GM23338 (cell line): ENCODE data around the gene C2. TPM values are rescaled to one million over a fixed set of nuclear protein-coding genes. Genes with fewer than 3 reads are reported as not detected.
"Not testable (repeated sequence)": the region's sequence is repeated elsewhere in the genome, so short reads cannot be mapped to it uniquely, and the experiment has no call there.

ENCODE experiments used
- ATAC-seq: fragments of 200-7000 bp; cut with Tn5 transposase; 3 replicates; pipeline ENCODE4 v1.9.1; 2020
- DNase-seq: peaks from one replicate; pipeline ENCODE4 v3.0.0-alpha.2; 2015; ENCODE audit warnings: low spot score
- H2AFZ ChIP-seq: fragments of 200-600 bp; sonication (generic); 2 replicates; pipeline ENCODE4 v1.8.0; 2016; ENCODE audit warnings: antibody characterized with exemption, mild to moderate bottlenecking, moderate library complexity
- H3F3A ChIP-seq: fragments of 200-600 bp; sonication (generic); replicated peaks from 2 replicates; pipeline ENCODE4 v1.8.0; 2017; ENCODE audit warnings: antibody characterized with exemption, mixed run types, low read depth
- H3K27ac ChIP-seq: fragments of 200-600 bp; sonication (generic); 2 replicates; pipeline ENCODE4 v1.6.1; 2016; ENCODE audit warnings: low read depth
- H3K27me3 ChIP-seq: fragments of 200-600 bp; sonication (generic); 2 replicates; pipeline ENCODE4 v1.8.0; 2016; ENCODE audit warnings: mild to moderate bottlenecking, mixed run types, moderate library complexity; ENCODE audit not compliant: insufficient read depth
- H3K36me3 ChIP-seq: fragments of 200-600 bp; sonication (generic); 2 replicates; pipeline ENCODE4 v1.8.0; 2016; ENCODE audit warnings: mild to moderate bottlenecking; ENCODE audit not compliant: insufficient read depth
- H3K4me1 ChIP-seq: fragments of 200-600 bp; sonication (generic); 2 replicates; pipeline ENCODE4 v1.8.0; 2016; ENCODE audit warnings: mild to moderate bottlenecking, moderate library complexity; ENCODE audit not compliant: insufficient read depth
- H3K4me2 ChIP-seq: fragments of 200-600 bp; sonication (generic); 2 replicates; pipeline ENCODE4 v1.7.1; 2017; ENCODE audit warnings: mixed run types
- H3K4me3 ChIP-seq: fragments of 200-600 bp; sonication (generic); 2 replicates; pipeline ENCODE4 v1.6.1; 2016; ENCODE audit warnings: mixed run types
- H3K79me2 ChIP-seq: fragments of 200-600 bp; sonication (generic); replicated peaks from 2 replicates; pipeline ENCODE4 v1.8.0; 2017; ENCODE audit warnings: mild to moderate bottlenecking; ENCODE audit not compliant: insufficient read depth
- H3K9me2 ChIP-seq: fragments of 200-600 bp; sonication (generic); 2 replicates; pipeline ENCODE4 v1.8.0; 2017; ENCODE audit not compliant: insufficient read depth
- H4K20me1 ChIP-seq: fragments of 200-600 bp; sonication (generic); replicated peaks from 2 replicates; pipeline ENCODE4 v1.8.0; 2017; ENCODE audit warnings: mild to moderate bottlenecking; ENCODE audit not compliant: insufficient read depth
- H3K27ac Mint-ChIP-seq: 2 replicates; pipeline ENCODE4 v1.8.0; 2020; ENCODE audit warnings: inconsistent platforms, mild to moderate bottlenecking, moderate library complexity, mixed read lengths
- H3K27me3 Mint-ChIP-seq: 3 replicates; pipeline ENCODE4 v1.8.0; 2022; ENCODE audit warnings: low read depth, mild to moderate bottlenecking, moderate library complexity, mixed read lengths, inconsistent platforms; ENCODE audit not compliant: insufficient read depth, poor library complexity
- H3K36me3 Mint-ChIP-seq: 3 replicates; pipeline ENCODE4 v1.8.0; 2021; ENCODE audit warnings: low read depth, mild to moderate bottlenecking, inconsistent platforms, moderate library complexity, mixed read lengths
- H3K4me1 Mint-ChIP-seq: 3 replicates; pipeline ENCODE4 v1.8.0; 2020; ENCODE audit warnings: mild to moderate bottlenecking, inconsistent platforms, mixed read lengths
- H3K4me3 Mint-ChIP-seq: 3 replicates; pipeline ENCODE4 v1.8.0; 2021; ENCODE audit warnings: moderate library complexity, mild to moderate bottlenecking, inconsistent platforms, mixed read lengths
- H3K9me3 Mint-ChIP-seq: 3 replicates; pipeline ENCODE4 v1.8.0; 2020; ENCODE audit warnings: moderate library complexity, mild to moderate bottlenecking, inconsistent platforms, mixed read lengths
- CREB1 ChIP-seq: fragments of 250-450 bp; sonication (Bioruptor Pico); IDR thresholded peaks from 2 replicates; pipeline ENCODE4 v1.5.0; 2020; ENCODE audit warnings: low read depth, mild to moderate bottlenecking, moderate library complexity
- ETS1 ChIP-seq: IDR thresholded peaks from 2 replicates; pipeline ENCODE4 v1.6.1; 2016; ENCODE audit warnings: antibody characterized with exemption
- EZH2 ChIP-seq: fragments of 200-600 bp; sonication (generic); IDR thresholded peaks from one replicate; pipeline ENCODE4 v1.8.0; 2017; ENCODE audit warnings: antibody characterized with exemption, mild to moderate bottlenecking, low read depth; ENCODE audit not compliant: unreplicated experiment
- EZH2phosphoT487 ChIP-seq: fragments of 200-600 bp; sonication (generic); IDR thresholded peaks from one replicate; pipeline ENCODE4 v1.8.1; 2018; ENCODE audit warnings: antibody characterized with exemption; ENCODE audit not compliant: unreplicated experiment
- NANOG ChIP-seq: IDR thresholded peaks from 2 replicates; pipeline ENCODE4 v1.6.1; 2016; ENCODE audit warnings: antibody characterized with exemption, borderline replicate concordance
- POLR2AphosphoS5 ChIP-seq: IDR thresholded peaks from 2 replicates; pipeline ENCODE4 v1.6.1; 2016; ENCODE audit warnings: antibody characterized with exemption, low read depth
- STAT1 ChIP-seq: IDR thresholded peaks from one replicate; pipeline ENCODE4 v1.6.1; 2016; ENCODE audit warnings: antibody characterized with exemption; ENCODE audit not compliant: unreplicated experiment
- ZNF114 ChIP-seq: fragments of 250-450 bp; sonication (Bioruptor Pico); IDR thresholded peaks from 2 replicates; pipeline ENCODE4 v1.5.0; 2020; ENCODE audit warnings: mild to moderate bottlenecking, moderate library complexity
- ZNF331 ChIP-seq: fragments of 250-450 bp; sonication (Bioruptor Pico); IDR thresholded peaks from 2 replicates; pipeline ENCODE4 v1.5.0; 2020; ENCODE audit warnings: low read depth, mild to moderate bottlenecking, moderate library complexity
- polyA plus RNA-seq: library from polyadenylated mRNA; unstranded; fragments of >200 nt; fragmentation: Nextera tagmentation; extraction: Ambion mirVana; gene quantifications from 2 replicates; pipeline ENCODE4 v1.2.1, GENCODE V29; 2016
- total RNA-seq: library from RNA; depleted of rRNA; stranded (reverse); fragments of >200 nt; shearing (Covaris generic); gene quantifications from 2 replicates; pipeline ENCODE4 v1.2.3, GENCODE V29; 2014
- TF ChIP-seq, protein P1 (sequence below), 2 experiments: fragments of 200-600 bp in 1 of 2; sonication (generic) in 1 of 2; conservative IDR thresholded peaks; 2 replicates each; pipeline versions ENCODE4 v1.5.1 to v1.6.1; 2016 to 2017; ENCODE audit warnings: antibody characterized with exemption in 2 of 2, low read depth in 2 of 2, mild to moderate bottlenecking in 2 of 2, moderate library complexity in 1 of 2
- TF ChIP-seq, protein P2 (sequence below): fragments of 250-450 bp; sonication (Bioruptor Pico); IDR thresholded peaks from 2 replicates; pipeline ENCODE4 v1.5.0; 2020; ENCODE audit warnings: mild to moderate bottlenecking, moderate library complexity

Gene C2
- total and polyA plus RNA-seq, 2 experiments from 2014 or later: 0.16 to 1.7 TPM

- no peak for TF ChIP-seq EZH2phosphoT487
- TF ChIP-seq STAT1: no peak
- TF ChIP-seq POLR2AphosphoS5: no peak
- no peak for TF ChIP-seq ZNF331 (CRISPR knock-in tag)
- TF ChIP-seq CREB1 (CRISPR knock-in tag): no peak
Measured at GRCh38 chr6:31907158-31907813, 20.2 kb upstream of the C2 start (continued).

DNA sequence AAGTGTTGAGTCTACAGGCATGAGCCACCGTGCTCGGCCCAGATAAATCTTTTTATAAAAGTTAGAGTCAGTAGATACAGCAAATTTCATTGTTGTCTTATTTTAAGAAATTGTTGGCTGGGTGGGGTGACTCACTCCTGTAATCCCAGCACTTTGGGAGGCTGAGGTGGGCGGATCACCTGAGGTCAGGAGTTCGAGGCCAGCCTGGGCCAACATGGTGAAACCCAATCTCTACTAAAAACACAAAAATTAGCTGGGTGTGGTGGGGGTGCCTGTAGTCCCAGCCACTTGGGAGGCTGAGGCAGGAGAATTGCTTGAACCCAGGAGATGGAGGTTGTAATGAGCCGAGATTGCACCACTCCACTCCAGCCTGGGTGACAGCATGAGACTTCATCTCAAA lies 19.3 kb upstream of the C2 start:
- H3K4me3 Mint-ChIP-seq, H3K79me2 ChIP-seq, H4K20me1 ChIP-seq, H3K27ac ChIP-seq, ATAC-seq, H3K4me3 ChIP-seq, H3K4me2 ChIP-seq, H3K36me3 Mint-ChIP-seq, H2AFZ ChIP-seq, H3F3A ChIP-seq, H3K36me3 ChIP-seq, H3K27me3 Mint-ChIP-seq, H3K9me2 ChIP-seq, DNase-seq, H3K4me1 Mint-ChIP-seq, H3K9me3 Mint-ChIP-seq, H3K27me3 ChIP-seq, H3K27ac Mint-ChIP-seq: not testable (repeated sequence)
- peaks cover 12% of the 10 kb centered on the region for H3K4me1 ChIP-seq

DNA sequence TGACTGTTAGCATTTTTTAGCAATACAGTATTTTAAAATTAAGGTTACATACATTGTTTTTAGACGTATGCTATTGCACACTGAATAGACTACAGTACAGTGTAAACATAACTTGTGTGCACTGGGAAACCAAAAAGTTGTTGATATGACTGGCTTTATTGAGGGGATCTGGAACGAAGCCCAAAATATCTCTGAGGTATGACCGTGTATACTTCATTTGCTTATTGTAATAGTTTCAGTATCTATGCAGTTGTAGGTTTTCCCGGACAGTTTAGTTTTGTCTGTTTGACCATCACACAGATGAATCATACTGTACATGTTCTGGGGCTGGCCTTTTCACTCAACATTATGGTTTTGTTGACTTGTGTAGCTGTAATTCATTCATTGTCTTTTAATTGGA lies 18.7 kb upstream of the C2 start:
- no peak overlapping the region for H3K4me3 Mint-ChIP-seq
- H3K27me3 Mint-ChIP-seq: peaks cover 5% of the 10 kb centered on the region
- no peak overlapping the region for H3K27ac Mint-ChIP-seq
- ATAC-seq (no peak), DNase-seq (no peak)
- H3F3A ChIP-seq: no peaks in the 10 kb centered on the region; the same call in 1 of the 2 replicates
- H3K4me2 ChIP-seq: no peak overlapping the region
- H3K36me3 ChIP-seq: no peaks in the 10 kb centered on the region
- peaks cover 12% of the 10 kb centered on the region for H3K4me1 ChIP-seq
- H3K79me2 ChIP-seq: no peaks in the 10 kb centered on the region
- H2AFZ ChIP-seq: no peak overlapping the region
- H3K27ac ChIP-seq: no peak overlapping the region
- peaks cover 9% of the 10 kb centered on the region; the same call in 2 of the 3 replicates for H3K4me1 Mint-ChIP-seq
- no peaks in the 10 kb centered on the region for H3K9me3 Mint-ChIP-seq
- H3K9me2 ChIP-seq: no peaks in the 10 kb centered on the region
- H4K20me1 ChIP-seq: no peaks in the 10 kb centered on the region
- no peaks in the 10 kb centered on the region for H3K27me3 ChIP-seq
- no peaks in the 10 kb centered on the region for H3K36me3 Mint-ChIP-seq
- H3K4me3 ChIP-seq: no peak overlapping the region
- TF ChIP-seq NANOG: no peak
- no peak for TF ChIP-seq ZNF114 (CRISPR knock-in tag)
- no peak for TF ChIP-seq EZH2
- TF ChIP-seq ZNF331 (CRISPR knock-in tag): no peak
- TF ChIP-seq POLR2AphosphoS5: no peak
- no peak for TF ChIP-seq EZH2phosphoT487
- no peak for TF ChIP-seq CREB1 (CRISPR knock-in tag)
- TF ChIP-seq, protein P1, sequence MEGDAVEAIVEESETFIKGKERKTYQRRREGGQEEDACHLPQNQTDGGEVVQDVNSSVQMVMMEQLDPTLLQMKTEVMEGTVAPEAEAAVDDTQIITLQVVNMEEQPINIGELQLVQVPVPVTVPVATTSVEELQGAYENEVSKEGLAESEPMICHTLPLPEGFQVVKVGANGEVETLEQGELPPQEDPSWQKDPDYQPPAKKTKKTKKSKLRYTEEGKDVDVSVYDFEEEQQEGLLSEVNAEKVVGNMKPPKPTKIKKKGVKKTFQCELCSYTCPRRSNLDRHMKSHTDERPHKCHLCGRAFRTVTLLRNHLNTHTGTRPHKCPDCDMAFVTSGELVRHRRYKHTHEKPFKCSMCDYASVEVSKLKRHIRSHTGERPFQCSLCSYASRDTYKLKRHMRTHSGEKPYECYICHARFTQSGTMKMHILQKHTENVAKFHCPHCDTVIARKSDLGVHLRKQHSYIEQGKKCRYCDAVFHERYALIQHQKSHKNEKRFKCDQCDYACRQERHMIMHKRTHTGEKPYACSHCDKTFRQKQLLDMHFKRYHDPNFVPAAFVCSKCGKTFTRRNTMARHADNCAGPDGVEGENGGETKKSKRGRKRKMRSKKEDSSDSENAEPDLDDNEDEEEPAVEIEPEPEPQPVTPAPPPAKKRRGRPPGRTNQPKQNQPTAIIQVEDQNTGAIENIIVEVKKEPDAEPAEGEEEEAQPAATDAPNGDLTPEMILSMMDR (conservative IDR thresholded peaks at IDR 0.05; ENCODE audit: low read depth in 2 of 2): no peak
- TF ChIP-seq, protein P2, sequence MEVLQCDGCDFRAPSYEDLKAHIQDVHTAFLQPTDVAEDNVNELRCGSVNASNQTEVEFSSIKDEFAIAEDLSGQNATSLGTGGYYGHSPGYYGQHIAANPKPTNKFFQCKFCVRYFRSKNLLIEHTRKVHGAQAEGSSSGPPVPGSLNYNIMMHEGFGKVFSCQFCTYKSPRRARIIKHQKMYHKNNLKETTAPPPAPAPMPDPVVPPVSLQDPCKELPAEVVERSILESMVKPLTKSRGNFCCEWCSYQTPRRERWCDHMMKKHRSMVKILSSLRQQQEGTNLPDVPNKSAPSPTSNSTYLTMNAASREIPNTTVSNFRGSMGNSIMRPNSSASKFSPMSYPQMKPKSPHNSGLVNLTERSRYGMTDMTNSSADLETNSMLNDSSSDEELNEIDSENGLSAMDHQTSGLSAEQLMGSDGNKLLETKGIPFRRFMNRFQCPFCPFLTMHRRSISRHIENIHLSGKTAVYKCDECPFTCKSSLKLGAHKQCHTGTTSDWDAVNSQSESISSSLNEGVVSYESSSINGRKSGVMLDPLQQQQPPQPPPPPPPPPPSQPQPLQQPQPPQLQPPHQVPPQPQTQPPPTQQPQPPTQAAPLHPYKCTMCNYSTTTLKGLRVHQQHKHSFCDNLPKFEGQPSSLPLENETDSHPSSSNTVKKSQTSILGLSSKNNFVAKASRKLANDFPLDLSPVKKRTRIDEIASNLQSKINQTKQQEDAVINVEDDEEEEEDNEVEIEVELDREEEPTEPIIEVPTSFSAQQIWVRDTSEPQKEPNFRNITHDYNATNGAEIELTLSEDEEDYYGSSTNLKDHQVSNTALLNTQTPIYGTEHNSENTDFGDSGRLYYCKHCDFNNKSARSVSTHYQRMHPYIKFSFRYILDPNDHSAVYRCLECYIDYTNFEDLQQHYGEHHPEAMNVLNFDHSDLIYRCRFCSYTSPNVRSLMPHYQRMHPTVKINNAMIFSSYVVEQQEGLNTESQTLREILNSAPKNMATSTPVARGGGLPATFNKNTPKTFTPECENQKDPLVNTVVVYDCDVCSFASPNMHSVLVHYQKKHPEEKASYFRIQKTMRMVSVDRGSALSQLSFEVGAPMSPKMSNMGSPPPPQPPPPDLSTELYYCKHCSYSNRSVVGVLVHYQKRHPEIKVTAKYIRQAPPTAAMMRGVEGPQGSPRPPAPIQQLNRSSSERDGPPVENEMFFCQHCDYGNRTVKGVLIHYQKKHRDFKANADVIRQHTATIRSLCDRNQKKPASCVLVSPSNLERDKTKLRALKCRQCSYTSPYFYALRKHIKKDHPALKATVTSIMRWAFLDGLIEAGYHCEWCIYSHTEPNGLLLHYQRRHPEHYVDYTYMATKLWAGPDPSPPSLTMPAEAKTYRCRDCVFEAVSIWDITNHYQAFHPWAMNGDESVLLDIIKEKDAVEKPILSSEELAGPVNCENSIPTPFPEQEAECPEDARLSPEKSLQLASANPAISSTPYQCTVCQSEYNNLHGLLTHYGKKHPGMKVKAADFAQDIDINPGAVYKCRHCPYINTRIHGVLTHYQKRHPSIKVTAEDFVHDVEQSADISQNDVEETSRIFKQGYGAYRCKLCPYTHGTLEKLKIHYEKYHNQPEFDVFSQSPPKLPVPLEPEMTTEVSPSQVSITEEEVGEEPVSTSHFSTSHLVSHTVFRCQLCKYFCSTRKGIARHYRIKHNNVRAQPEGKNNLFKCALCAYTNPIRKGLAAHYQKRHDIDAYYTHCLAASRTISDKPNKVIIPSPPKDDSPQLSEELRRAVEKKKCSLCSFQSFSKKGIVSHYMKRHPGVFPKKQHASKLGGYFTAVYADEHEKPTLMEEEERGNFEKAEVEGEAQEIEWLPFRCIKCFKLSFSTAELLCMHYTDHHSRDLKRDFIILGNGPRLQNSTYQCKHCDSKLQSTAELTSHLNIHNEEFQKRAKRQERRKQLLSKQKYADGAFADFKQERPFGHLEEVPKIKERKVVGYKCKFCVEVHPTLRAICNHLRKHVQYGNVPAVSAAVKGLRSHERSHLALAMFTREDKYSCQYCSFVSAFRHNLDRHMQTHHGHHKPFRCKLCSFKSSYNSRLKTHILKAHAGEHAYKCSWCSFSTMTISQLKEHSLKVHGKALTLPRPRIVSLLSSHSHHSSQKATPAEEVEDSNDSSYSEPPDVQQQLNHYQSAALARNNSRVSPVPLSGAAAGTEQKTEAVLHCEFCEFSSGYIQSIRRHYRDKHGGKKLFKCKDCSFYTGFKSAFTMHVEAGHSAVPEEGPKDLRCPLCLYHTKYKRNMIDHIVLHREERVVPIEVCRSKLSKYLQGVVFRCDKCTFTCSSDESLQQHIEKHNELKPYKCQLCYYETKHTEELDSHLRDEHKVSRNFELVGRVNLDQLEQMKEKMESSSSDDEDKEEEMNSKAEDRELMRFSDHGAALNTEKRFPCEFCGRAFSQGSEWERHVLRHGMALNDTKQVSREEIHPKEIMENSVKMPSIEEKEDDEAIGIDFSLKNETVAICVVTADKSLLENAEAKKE (CRISPR knock-in tag): no peak
- TF ChIP-seq STAT1: no peak
- TF ChIP-seq ETS1: no peak
